Ishikawa (cell line): Measurements from ENCODE around the gene CDKN2B-AS1.

Experiments used
- CEBPB ChIP-seq: IDR thresholded peaks from 2 replicates; pipeline ENCODE4 v1.6.1; 2012
- CREB1 ChIP-seq: IDR thresholded peaks from 2 replicates; pipeline ENCODE4 v1.6.1; 2012; ENCODE audit warnings: low read depth
- EGR1 ChIP-seq: IDR thresholded peaks from 2 replicates; pipeline ENCODE4 v1.6.1; 2012
- EP300 ChIP-seq: IDR thresholded peaks from 2 replicates; pipeline ENCODE4 v1.6.1; 2012; ENCODE audit warnings: borderline replicate concordance
- FOXM1 ChIP-seq: IDR thresholded peaks from 2 replicates; pipeline ENCODE4 v1.6.1; 2012; ENCODE audit warnings: low read depth, borderline replicate concordance
- NFIC ChIP-seq: IDR thresholded peaks from 2 replicates; pipeline ENCODE4 v1.6.1; 2012
- RAD21 ChIP-seq: IDR thresholded peaks from 2 replicates; pipeline ENCODE4 v1.6.1; 2012; ENCODE audit warnings: low read depth
- TAF1 ChIP-seq: IDR thresholded peaks from 2 replicates; pipeline ENCODE4 v1.6.1; 2012; ENCODE audit warnings: low read depth, mild to moderate bottlenecking
- TCF12 ChIP-seq: IDR thresholded peaks from 2 replicates; pipeline ENCODE4 v1.6.1; 2012; ENCODE audit warnings: low read depth
- TEAD4 ChIP-seq: IDR thresholded peaks from 2 replicates; pipeline ENCODE4 v1.6.1; 2012
- YY1 ChIP-seq: IDR thresholded peaks from 2 replicates; pipeline ENCODE4 v1.6.1; 2012; ENCODE audit warnings: low read depth
- ZBTB7A ChIP-seq: IDR thresholded peaks from 2 replicates; pipeline ENCODE4 v1.6.1; 2012; ENCODE audit warnings: low read depth
- TF ChIP-seq, protein P1 (sequence below): IDR thresholded peaks from 2 replicates; pipeline ENCODE4 v1.6.1; 2012
- TF ChIP-seq, protein P2 (sequence below): IDR thresholded peaks from 2 replicates; pipeline ENCODE4 v1.6.1; 2012; ENCODE audit warnings: low read depth, mild to moderate bottlenecking
- TF ChIP-seq, protein P3 (sequence below): IDR thresholded peaks from 2 replicates; pipeline ENCODE4 v1.6.1; 2012

The CDKN2B-AS1 gene

GRCh38 chr9:22088053-22088716 lies 93.6 kb downstream of the CDKN2B-AS1 start:
- TF ChIP-seq, protein P1, sequence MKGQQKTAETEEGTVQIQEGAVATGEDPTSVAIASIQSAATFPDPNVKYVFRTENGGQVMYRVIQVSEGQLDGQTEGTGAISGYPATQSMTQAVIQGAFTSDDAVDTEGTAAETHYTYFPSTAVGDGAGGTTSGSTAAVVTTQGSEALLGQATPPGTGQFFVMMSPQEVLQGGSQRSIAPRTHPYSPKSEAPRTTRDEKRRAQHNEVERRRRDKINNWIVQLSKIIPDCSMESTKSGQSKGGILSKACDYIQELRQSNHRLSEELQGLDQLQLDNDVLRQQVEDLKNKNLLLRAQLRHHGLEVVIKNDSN: no peak
- TF ChIP-seq NFIC (no peak), TCF12 (no peak), CEBPB (no peak), FOXM1 (no peak), TEAD4 (no peak), RAD21 (no peak), EGR1 (no peak)
- TF ChIP-seq, protein P2, sequence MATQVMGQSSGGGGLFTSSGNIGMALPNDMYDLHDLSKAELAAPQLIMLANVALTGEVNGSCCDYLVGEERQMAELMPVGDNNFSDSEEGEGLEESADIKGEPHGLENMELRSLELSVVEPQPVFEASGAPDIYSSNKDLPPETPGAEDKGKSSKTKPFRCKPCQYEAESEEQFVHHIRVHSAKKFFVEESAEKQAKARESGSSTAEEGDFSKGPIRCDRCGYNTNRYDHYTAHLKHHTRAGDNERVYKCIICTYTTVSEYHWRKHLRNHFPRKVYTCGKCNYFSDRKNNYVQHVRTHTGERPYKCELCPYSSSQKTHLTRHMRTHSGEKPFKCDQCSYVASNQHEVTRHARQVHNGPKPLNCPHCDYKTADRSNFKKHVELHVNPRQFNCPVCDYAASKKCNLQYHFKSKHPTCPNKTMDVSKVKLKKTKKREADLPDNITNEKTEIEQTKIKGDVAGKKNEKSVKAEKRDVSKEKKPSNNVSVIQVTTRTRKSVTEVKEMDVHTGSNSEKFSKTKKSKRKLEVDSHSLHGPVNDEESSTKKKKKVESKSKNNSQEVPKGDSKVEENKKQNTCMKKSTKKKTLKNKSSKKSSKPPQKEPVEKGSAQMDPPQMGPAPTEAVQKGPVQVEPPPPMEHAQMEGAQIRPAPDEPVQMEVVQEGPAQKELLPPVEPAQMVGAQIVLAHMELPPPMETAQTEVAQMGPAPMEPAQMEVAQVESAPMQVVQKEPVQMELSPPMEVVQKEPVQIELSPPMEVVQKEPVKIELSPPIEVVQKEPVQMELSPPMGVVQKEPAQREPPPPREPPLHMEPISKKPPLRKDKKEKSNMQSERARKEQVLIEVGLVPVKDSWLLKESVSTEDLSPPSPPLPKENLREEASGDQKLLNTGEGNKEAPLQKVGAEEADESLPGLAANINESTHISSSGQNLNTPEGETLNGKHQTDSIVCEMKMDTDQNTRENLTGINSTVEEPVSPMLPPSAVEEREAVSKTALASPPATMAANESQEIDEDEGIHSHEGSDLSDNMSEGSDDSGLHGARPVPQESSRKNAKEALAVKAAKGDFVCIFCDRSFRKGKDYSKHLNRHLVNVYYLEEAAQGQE: no peak
- TF ChIP-seq, protein P3, sequence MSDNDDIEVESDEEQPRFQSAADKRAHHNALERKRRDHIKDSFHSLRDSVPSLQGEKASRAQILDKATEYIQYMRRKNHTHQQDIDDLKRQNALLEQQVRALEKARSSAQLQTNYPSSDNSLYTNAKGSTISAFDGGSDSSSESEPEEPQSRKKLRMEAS: no peak

GRCh38 chr9:22088717-22089061 lies 94.1 kb downstream of the CDKN2B-AS1 start:
- TF ChIP-seq YY1: no peak
- no peak for TF ChIP-seq TCF12
- TF ChIP-seq RAD21: no peak
- TF ChIP-seq EP300: no peak
- no peak for TF ChIP-seq CREB1
- TF ChIP-seq EGR1: no peak
- no peak for TF ChIP-seq FOXM1

GRCh38 chr9:22097707-22098106 lies 103.1 kb downstream of the CDKN2B-AS1 start:
- TF ChIP-seq CEBPB (no peak), EGR1 (no peak), TEAD4 (no peak), YY1 (no peak), TAF1 (no peak), ZBTB7A (no peak), NFIC (no peak)
- TF ChIP-seq, protein P1: no peak

DNA sequence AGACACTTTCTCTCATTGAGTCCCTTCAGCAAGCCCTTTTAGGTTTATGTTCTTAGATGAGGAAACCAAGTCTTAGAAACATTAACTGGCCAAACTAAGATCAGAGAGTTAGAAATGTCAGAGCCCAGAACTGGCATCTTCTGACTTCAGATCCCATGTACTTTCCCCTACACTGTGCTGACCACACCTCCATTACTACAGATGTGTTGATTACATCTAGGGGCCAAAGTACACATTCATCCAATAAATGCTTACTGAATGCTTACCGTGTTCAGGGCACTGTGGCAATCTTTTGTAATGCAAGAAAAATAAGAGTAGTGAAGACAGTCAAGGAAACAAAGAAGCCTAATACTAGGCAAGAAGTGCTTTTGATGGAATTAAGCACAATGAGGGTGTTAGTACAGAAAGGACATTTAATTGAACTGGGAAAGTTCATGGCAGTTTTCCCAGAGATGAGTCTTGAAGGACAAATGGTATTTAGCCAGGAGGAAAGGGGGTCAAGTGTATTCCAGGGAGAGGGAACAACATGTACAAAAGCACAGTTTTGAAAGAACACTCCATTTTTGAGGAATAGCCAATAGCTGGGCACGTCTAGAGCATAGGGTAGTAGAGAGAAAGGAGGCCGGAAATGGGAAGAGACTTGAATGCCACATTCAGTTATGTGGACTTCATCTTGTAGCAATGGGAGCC lies 104.2 kb downstream of the CDKN2B-AS1 start:
- TF ChIP-seq EP300 (no peak), CEBPB (no peak), TEAD4 (no peak), YY1 (no peak), TAF1 (no peak), RAD21 (no peak), NFIC (no peak), CREB1 (no peak), TCF12 (no peak), FOXM1 (no peak), EGR1 (no peak), ZBTB7A (no peak)
- TF ChIP-seq, protein P1: no peak
- TF ChIP-seq, protein P3: no peak
- TF ChIP-seq, protein P2: no peak

DNA sequence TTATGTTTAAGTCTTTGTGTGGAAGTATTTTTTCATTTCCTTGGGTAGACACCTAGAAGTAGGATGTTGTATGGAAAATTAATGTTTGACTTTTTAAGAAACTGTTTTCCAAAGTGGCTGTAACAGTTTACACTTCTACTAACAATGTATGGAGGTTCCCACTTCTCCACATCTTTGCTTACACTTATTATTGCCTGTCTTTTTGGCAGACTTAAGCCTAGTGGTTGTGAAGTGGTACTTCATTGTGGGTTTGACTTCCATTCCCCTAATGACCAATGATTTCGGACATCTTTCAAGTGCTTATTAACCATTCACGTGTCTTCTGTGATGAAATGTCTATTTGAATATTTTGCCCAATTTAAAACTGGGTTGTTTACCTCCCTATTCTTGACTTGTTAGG lies 106.0 kb downstream of the CDKN2B-AS1 start:
- TF ChIP-seq TEAD4 (no peak), TAF1 (no peak), EGR1 (no peak), TCF12 (no peak), CREB1 (no peak), FOXM1 (no peak), NFIC (no peak), CEBPB (no peak), ZBTB7A (no peak), YY1 (no peak), EP300 (no peak), RAD21 (no peak)
- TF ChIP-seq, protein P3: no peak
- TF ChIP-seq, protein P2: no peak
- TF ChIP-seq, protein P1: no peak
